HFF-Myc (cell line): Measurements from ENCODE around the gene GPLD1.

Experiments used
- DNase-seq: peaks from one replicate; pipeline ENCODE4 v3.0.0-alpha.2; 2011; ENCODE audit warnings: low read depth; ENCODE audit errors: extremely low read depth
- H3K4me3 ChIP-seq: replicated peaks from 2 replicates; pipeline ENCODE4 v1.5.1; 2011; ENCODE audit warnings: low read depth, mild to moderate bottlenecking, control low read depth, low read length
- CTCF ChIP-seq: IDR thresholded peaks from 2 replicates; pipeline ENCODE4 v1.5.1; 2012; ENCODE audit warnings: mild to moderate bottlenecking, low read depth, low read length, control low read depth; ENCODE audit errors: missing control alignments

The GPLD1 gene

GRCh38 chr6:24489881-24490280, 503 bp upstream of the GPLD1 start:
- no peak for TF ChIP-seq CTCF
- no peak overlapping the region for H3K4me3 ChIP-seq
- DNase-seq: no peak

GRCh38 chr6:24486065-24486464, 3.3 kb downstream of the GPLD1 start:
- TF ChIP-seq CTCF: no peak
- no peak overlapping the region for H3K4me3 ChIP-seq
- DNase-seq: no peak

GRCh38 chr6:24484657-24485323, 4.6 kb downstream of the GPLD1 start:
- TF ChIP-seq CTCF: no peak
- no peak overlapping the region for H3K4me3 ChIP-seq
- DNase-seq: no peak

GRCh38 chr6:24481449-24481848, 7.9 kb downstream of the GPLD1 start:
- no peak overlapping the region for H3K4me3 ChIP-seq
- DNase-seq: no peak
- TF ChIP-seq CTCF: no peak

- no peak for DNase-seq
- TF ChIP-seq CTCF: no peak
- no peak overlapping the region for H3K4me3 ChIP-seq
Observed at GRCh38 chr6:24480705-24481104, 8.7 kb downstream of the GPLD1 start.

- no peak overlapping the region for H3K4me3 ChIP-seq
- DNase-seq: no peak
- no peak for TF ChIP-seq CTCF
Observed at GRCh38 chr6:24478903-24479302, 10.5 kb downstream of the GPLD1 start.

GRCh38 chr6:24477070-24477469, 12.3 kb downstream of the GPLD1 start:
- no peak overlapping the region for H3K4me3 ChIP-seq
- TF ChIP-seq CTCF: no peak
- no peak for DNase-seq
